Caco-2 (cell line): ENCODE measurements around the gene ALDH16A1. TPM values are rescaled to one million over a fixed set of nuclear protein-coding genes. Genes with fewer than 3 reads are reported as not detected.

Experiments used
- BruUV-seq: library from RNA; stranded (reverse); fragments of 400-500 nt; replicated peaks from 2 replicates; lab custom pipeline; 2021; lab: Mats Ljungman, UMichigan
- CTCF ChIA-PET: fragments of 300-600 bp; sonication (Branson Sonifier 250); formaldehyde crosslinking; loops from one replicate; lab custom pipeline; 2022; ENCODE audit warnings: antibody characterized with exemption; lab: Charles Lee
- POLR2A ChIA-PET: fragments of 300-600 bp; sonication (Branson Sonifier 250); formaldehyde crosslinking; loops from one replicate; lab custom pipeline; 2022; ENCODE audit warnings: antibody characterized with exemption; lab: Charles Lee
- DNase-seq, 2 experiments: peaks; one replicate each; pipeline versions ENCODE4 v3.0.0 to v3.0.0-alpha.2; 2020 to 2022
- H3K27me3 ChIP-seq: replicated peaks from 2 replicates; pipeline ENCODE4 v1.6.0; 2011; ENCODE audit warnings: low read length; ENCODE audit not compliant: control insufficient read depth, insufficient read depth
- H3K36me3 ChIP-seq: 2 replicates; pipeline ENCODE4 v1.5.1; 2011; ENCODE audit warnings: low read length; ENCODE audit not compliant: control insufficient read depth, insufficient read depth
- H3K4me1 ChIP-seq: fragments of 250-450 bp; sonication (Bioruptor Pico); 2 replicates; pipeline ENCODE4 v1.5.1; 2020; ENCODE audit warnings: mild to moderate bottlenecking
- H3K4me3 ChIP-seq: 2 replicates; pipeline ENCODE4 v1.5.1; 2011; ENCODE audit warnings: low read depth, mild to moderate bottlenecking, control low read depth, low read length
- H3K9me3 ChIP-seq: fragments of 250-450 bp; sonication (Bioruptor Pico); 2 replicates; pipeline ENCODE4 v1.5.1; 2020; ENCODE audit warnings: mild to moderate bottlenecking, moderate library complexity
- H3K27ac Mint-ChIP-seq: one replicate; pipeline ENCODE4 v1.8.0; 2022; ENCODE audit warnings: mixed read lengths; ENCODE audit not compliant: unreplicated experiment
- H3K27me3 Mint-ChIP-seq: one replicate; pipeline ENCODE4 v1.8.0; 2022; ENCODE audit warnings: mixed read lengths; ENCODE audit not compliant: insufficient read depth, unreplicated experiment
- H3K36me3 Mint-ChIP-seq: one replicate; pipeline ENCODE4 v1.8.0; 2022; ENCODE audit warnings: mild to moderate bottlenecking, mixed read lengths; ENCODE audit not compliant: insufficient read depth, unreplicated experiment
- H3K4me1 Mint-ChIP-seq: one replicate; pipeline ENCODE4 v1.8.0; 2022; ENCODE audit warnings: low read depth, mixed read lengths; ENCODE audit not compliant: unreplicated experiment
- H3K4me3 Mint-ChIP-seq: one replicate; pipeline ENCODE4 v1.8.0; 2022; ENCODE audit warnings: mild to moderate bottlenecking, moderate library complexity, mixed read lengths; ENCODE audit not compliant: unreplicated experiment
- H3K9me3 Mint-ChIP-seq: one replicate; pipeline ENCODE4 v1.8.0; 2022; ENCODE audit warnings: mixed read lengths; ENCODE audit not compliant: unreplicated experiment
- intact Hi-C: fragments of 100-400 bp; cut with micrococcal nuclease; formaldehyde crosslinking; loops from one replicate; pipeline ENCODE4 v1.10.0; 2022; ENCODE audit not compliant: unreplicated experiment
- total RNA-seq: library from RNA; stranded (reverse); gene quantifications from 2 replicates; pipeline ENCODE4 v1.2.3, GENCODE V29; 2022
- TF ChIP-seq, protein P1 (sequence below), 2 experiments: fragments of 200-600 bp in 1 of 2; IDR thresholded peaks; 1 replicate in 1 of 2; 2 replicates in 1 of 2; pipeline versions ENCODE4 v1.5.1 to v1.8.0; 2011 to 2022; ENCODE audit warnings: antibody characterized with exemption in 1 of 2, control low read depth in 1 of 2, inconsistent platforms in 1 of 2, low read depth in 1 of 2, low read length in 1 of 2, mild to moderate bottlenecking in 1 of 2, moderate library complexity in 1 of 2; ENCODE audit not compliant: insufficient read depth in 1 of 2, severe bottlenecking in 1 of 2, unreplicated experiment in 1 of 2

The ALDH16A1 gene
- total RNA-seq, 1 experiment from 2014 or later: 45.0 TPM

DNA sequence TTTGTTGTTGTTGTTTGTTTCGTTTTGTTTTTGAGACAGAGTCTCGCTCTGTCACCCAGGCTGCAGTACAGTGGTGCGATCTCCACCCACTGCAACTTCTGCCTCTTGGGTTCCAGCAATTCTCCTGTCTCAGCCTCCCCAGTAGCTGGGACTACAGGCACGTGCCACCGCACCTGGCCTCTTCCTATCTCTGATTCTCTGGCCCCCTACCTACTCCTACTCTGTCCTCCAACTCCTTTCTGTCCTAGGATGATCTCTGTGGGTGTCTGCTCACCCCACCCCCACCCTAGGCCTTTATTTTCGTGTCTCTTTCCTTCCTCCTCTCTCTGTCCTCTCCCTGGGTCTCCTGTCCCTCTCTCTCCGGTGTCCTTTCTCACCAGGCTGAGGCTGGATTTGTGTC, 2.6 kb upstream of the ALDH16A1 start:
- intact Hi-C loops: no loop called here
- ChIA-PET CTCF (interaction anchor here (0.6 kb wide), 1 partner anchor 34 kb away, joined by 6 read pairs; no protein-coding TSS in a partner anchor), POLR2A (no interaction called here)
- Mint-ChIP-seq H3K27me3 (no peaks in the 10 kb centered on the region), H3K4me1 (peaks cover 10% of the 10 kb centered on the region), H3K9me3 (no peaks in the 10 kb centered on the region), H3K27ac (no peak overlapping the region), H3K4me3 (peak overlapping the region; percentile 98), H3K36me3 (peaks cover 65% of the 10 kb centered on the region)
- TF ChIP-seq, protein P1, sequence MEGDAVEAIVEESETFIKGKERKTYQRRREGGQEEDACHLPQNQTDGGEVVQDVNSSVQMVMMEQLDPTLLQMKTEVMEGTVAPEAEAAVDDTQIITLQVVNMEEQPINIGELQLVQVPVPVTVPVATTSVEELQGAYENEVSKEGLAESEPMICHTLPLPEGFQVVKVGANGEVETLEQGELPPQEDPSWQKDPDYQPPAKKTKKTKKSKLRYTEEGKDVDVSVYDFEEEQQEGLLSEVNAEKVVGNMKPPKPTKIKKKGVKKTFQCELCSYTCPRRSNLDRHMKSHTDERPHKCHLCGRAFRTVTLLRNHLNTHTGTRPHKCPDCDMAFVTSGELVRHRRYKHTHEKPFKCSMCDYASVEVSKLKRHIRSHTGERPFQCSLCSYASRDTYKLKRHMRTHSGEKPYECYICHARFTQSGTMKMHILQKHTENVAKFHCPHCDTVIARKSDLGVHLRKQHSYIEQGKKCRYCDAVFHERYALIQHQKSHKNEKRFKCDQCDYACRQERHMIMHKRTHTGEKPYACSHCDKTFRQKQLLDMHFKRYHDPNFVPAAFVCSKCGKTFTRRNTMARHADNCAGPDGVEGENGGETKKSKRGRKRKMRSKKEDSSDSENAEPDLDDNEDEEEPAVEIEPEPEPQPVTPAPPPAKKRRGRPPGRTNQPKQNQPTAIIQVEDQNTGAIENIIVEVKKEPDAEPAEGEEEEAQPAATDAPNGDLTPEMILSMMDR (IDR thresholded peaks at IDR 0.05; ENCODE audit: insufficient read depth in 1 of 2, low read depth in 1 of 2, low read length in 1 of 2, severe bottlenecking in 1 of 2, unreplicated experiment in 1 of 2): no peak
- H3K36me3 ChIP-seq: peaks cover 5% of the 10 kb centered on the region
- peak overlapping the region; percentile 73 for H3K4me3 ChIP-seq
- no peak for DNase-seq
- no TSS peak for BruUV-seq
- peaks cover 6% of the 10 kb centered on the region; the same call in 1 of the 2 replicates for H3K4me1 ChIP-seq
- no peaks in the 10 kb centered on the region for H3K9me3 ChIP-seq
- no peaks in the 10 kb centered on the region for H3K27me3 ChIP-seq

DNA sequence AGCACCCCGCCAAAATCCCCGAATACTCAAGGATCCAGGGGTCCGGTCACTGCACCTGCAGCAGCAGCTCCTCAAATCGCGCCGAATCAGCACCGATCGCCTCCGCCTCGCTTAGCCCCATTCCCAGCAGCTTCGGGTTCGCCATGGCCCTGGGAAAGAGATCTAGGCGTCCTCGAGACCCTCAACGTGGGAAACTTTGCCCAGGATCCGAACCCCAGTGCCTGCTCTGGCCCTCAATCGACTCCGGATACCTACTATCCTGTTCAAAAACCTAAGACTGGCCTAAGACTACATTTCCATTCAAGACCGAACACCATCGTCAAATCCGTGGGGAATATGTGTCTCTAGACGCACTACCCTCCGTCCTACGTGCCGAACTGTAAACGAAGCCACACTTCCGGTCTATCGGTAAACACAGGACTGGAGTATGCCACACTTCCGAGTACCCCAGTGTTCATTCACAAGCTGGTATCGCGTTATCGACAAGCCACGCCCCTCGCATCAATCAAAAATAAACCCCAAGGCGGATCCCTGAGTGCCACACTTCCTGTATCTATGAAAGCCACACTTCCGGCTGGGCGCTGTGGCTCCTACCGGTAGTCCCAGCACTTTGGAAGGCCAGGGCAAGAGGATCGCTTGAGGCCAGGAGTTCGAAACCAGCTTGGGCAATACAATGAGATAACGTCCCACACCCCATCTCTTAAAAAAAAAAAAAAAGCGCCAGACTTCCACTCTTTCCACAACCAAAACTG, 1.4 kb upstream of the ALDH16A1 start, which contains the start of gene PIH1D1:
TSS of gene PIH1D1 (minus strand) at position 385 of the 752 bp plus-strand sequence. CDS start at position 145, 240 bp downstream.
- H3K4me1 Mint-ChIP-seq: peaks cover 10% of the 10 kb centered on the region
- peak; percentile 98 to 99 for DNase-seq
- intact Hi-C loops: loop anchor here (1.0 kb wide), 1 partner anchor 8 kb away; no protein-coding TSS in a partner anchor
- H3K27me3 Mint-ChIP-seq: no peaks in the 10 kb centered on the region
- Histone ChIP-seq H3K9me3 (no peaks in the 10 kb centered on the region), H3K4me1 (peaks cover 6% of the 10 kb centered on the region; the same call in 1 of the 2 replicates), H3K36me3 (peaks cover 5% of the 10 kb centered on the region), H3K27me3 (no peaks in the 10 kb centered on the region), H3K4me3 (peak within 1 kb of the TSS; percentile 73)
- peak within 1 kb of the TSS; percentile 100 for H3K27ac Mint-ChIP-seq
- TF ChIP-seq, protein P1 (IDR thresholded peaks at IDR 0.05; ENCODE audit: insufficient read depth in 1 of 2, low read depth in 1 of 2, low read length in 1 of 2, severe bottlenecking in 1 of 2, unreplicated experiment in 1 of 2): no peak
- H3K36me3 Mint-ChIP-seq: peaks cover 60% of the 10 kb centered on the region
- peak within 1 kb of the TSS; percentile 98 for H3K4me3 Mint-ChIP-seq
- ChIA-PET POLR2A (interaction anchor here (0.6 to 1.6 kb wide), 7 partner anchors 9 to 1088 kb away, joined by 3 to 10 read pairs (median 5); partner anchors contain the start of genes PRMT1, RRAS, RUVBL2 and TMEM143), CTCF (interaction anchor here (0.6 to 1.9 kb wide), 7 partner anchors 9 to 354 kb away, joined by 3 to 5 read pairs (median 5); no protein-coding TSS in a partner anchor)
- BruUV-seq: TSS peak; percentile 86
- no peaks in the 10 kb centered on the region for H3K9me3 Mint-ChIP-seq

DNA sequence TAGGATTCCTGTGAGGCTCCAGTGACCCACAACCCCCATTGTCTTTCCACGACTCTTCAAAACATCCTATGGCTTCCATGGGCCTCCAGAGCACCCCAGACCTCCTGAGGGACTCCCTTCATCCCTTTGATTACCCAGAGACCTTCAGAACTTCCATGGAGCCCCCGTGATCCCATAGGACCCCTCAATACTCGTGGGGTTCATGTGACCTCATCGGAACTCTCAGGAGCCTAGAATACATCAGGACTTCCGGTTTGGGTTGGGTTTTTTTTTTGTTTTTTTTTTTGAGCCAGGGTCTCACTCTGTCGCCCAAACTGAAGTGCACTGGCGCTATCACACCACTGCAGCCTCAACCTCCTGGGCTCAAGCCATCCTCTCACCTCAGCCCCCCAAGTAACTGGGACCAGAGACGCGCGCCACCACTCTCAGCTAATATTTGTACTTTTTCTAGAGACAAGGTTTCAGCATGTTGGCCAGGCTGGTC, 774 bp downstream of the ALDH16A1 start:
- ChIA-PET CTCF (interaction anchor here (1.0 to 1.3 kb wide), 9 partner anchors 18 to 460 kb away, joined by 3 to 7 read pairs (median 3); partner anchors contain the start of genes GYS1 and RUVBL2), POLR2A (interaction anchor here (0.6 to 1.0 kb wide), 13 partner anchors 9 to 188 kb away, joined by 3 to 14 read pairs (median 5); partner anchors contain the start of genes PRRG2, RPS11, RRAS and SCAF1)
- no peaks in the 10 kb centered on the region for H3K9me3 ChIP-seq
- H3K4me1 Mint-ChIP-seq: peaks cover 10% of the 10 kb centered on the region
- DNase-seq: no peak
- peaks cover 6% of the 10 kb centered on the region; the same call in 1 of the 2 replicates for H3K4me1 ChIP-seq
- intact Hi-C loops: loop anchor here (1.0 kb wide), 2 partner anchors 34 to 43 kb away; partner anchors contain the start of genes RPL13A and RPS11
- H3K27me3 ChIP-seq: no peaks in the 10 kb centered on the region
- peak overlapping the region; percentile 61 for H3K4me3 ChIP-seq
- no peaks in the 10 kb centered on the region for H3K9me3 Mint-ChIP-seq
- peaks cover 49% of the 10 kb centered on the region for H3K36me3 Mint-ChIP-seq
- peak overlapping the region; percentile 100 for H3K27ac Mint-ChIP-seq
- TF ChIP-seq, protein P1 (IDR thresholded peaks at IDR 0.05; ENCODE audit: insufficient read depth in 1 of 2, low read depth in 1 of 2, low read length in 1 of 2, severe bottlenecking in 1 of 2, unreplicated experiment in 1 of 2): no peak
- peak overlapping the region; percentile 98 for H3K4me3 Mint-ChIP-seq
- no peaks in the 10 kb centered on the region for H3K27me3 Mint-ChIP-seq
- BruUV-seq: TSS peak; percentile 90
- peaks cover 5% of the 10 kb centered on the region for H3K36me3 ChIP-seq
